HFFc6 (cell line): ENCODE measurements around the gene ZSWIM1. TPM values are rescaled to one million over a fixed set of nuclear protein-coding genes. Genes with fewer than 3 reads are reported as not detected.
"Not testable (repeated sequence)": the region's sequence is repeated elsewhere in the genome, so short reads cannot be mapped to it uniquely, and the experiment has no call there.

ENCODE experiments used
- DNase-seq: peaks from one replicate; pipeline ENCODE4 v3.0.0-alpha.2; 2018
- H3K27ac Mint-ChIP-seq: 2 replicates; pipeline ENCODE4 v1.8.0; 2020; ENCODE audit warnings: mild to moderate bottlenecking, mixed read lengths
- H3K27me3 Mint-ChIP-seq: 2 replicates; pipeline ENCODE4 v1.8.0; 2021; ENCODE audit warnings: mild to moderate bottlenecking, moderate library complexity, mixed read lengths; ENCODE audit not compliant: insufficient read depth
- H3K36me3 Mint-ChIP-seq: 2 replicates; pipeline ENCODE4 v1.8.0; 2021; ENCODE audit warnings: low read depth, mixed read lengths
- H3K4me1 Mint-ChIP-seq: 2 replicates; pipeline ENCODE4 v1.8.0; 2020; ENCODE audit warnings: low read depth, mixed read lengths
- H3K4me3 Mint-ChIP-seq: 2 replicates; pipeline ENCODE4 v1.8.0; 2020; ENCODE audit warnings: mild to moderate bottlenecking, moderate library complexity, mixed read lengths
- H3K9me3 Mint-ChIP-seq: 2 replicates; pipeline ENCODE4 v1.8.0; 2020; ENCODE audit warnings: mild to moderate bottlenecking, mixed read lengths
- total RNA-seq, 6 experiments: library from RNA; stranded (reverse); fragmentation: NEBNext Ultra II Directional; extraction: Animal tissue kit (Norgen Biotek cat#: 25700); gene quantifications; 2 replicates in 1 of 6; 3 replicates in 5 of 6; pipeline ENCODE4 v1.2.3, GENCODE V29; 2021
- TF ChIP-seq, protein P1 (sequence below): fragments of 200-600 bp; sonication (generic); IDR thresholded peaks from 2 replicates; pipeline ENCODE4 v1.5.0; 2021; ENCODE audit warnings: antibody characterized with exemption, mild to moderate bottlenecking

The ZSWIM1 gene
- total RNA-seq, 6 experiments from 2014 or later: 9.8 to 11.7 (median 10.3) TPM

DNA sequence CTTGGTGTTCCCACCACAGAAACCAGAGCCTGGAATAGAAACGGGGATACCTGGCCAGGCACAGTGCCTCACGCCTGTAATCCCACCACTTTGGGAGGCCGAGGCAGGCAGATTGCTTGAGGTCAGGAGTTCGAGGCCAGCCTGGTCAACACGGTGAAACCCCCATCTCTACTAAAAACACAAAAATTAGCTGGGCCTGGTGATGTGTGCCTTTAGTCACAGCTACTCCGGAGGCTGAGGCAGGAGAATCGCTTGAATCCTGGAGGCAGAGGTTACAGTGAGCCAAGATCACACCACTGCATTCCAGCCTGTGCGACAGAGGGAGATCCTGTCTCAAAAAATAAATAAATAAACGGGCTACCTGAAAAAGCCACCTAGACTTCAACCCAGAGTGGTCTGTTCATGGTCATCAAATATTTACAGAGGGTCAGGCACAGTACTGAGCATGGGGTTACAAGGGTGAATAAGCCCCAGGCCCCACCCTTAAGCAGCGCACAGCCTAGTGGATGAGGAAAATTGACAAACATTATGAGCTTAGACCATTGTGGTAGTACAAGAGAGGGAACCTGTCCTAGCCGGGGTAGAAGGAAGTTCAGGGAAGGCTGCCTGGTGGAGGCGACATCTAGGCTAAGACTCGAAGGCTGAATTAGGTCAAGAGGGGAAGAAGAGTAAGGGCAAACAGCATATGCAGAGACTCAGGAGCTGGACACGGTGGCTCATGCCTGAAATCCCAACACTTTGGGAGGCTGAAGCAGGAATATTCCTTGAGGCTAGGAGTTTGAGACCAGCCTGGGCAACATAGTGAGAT is 46.2 kb downstream of the ZSWIM1 start:
- Mint-ChIP-seq H3K36me3 (no peaks in the 10 kb centered on the region), H3K4me3 (no peak overlapping the region), H3K27me3 (no peaks in the 10 kb centered on the region; the same call in 1 of the 2 replicates), H3K9me3 (no peaks in the 10 kb centered on the region), H3K4me1 (peaks cover 6% of the 10 kb centered on the region), H3K27ac (no peak overlapping the region)
- DNase-seq: no peak
- TF ChIP-seq, protein P1, sequence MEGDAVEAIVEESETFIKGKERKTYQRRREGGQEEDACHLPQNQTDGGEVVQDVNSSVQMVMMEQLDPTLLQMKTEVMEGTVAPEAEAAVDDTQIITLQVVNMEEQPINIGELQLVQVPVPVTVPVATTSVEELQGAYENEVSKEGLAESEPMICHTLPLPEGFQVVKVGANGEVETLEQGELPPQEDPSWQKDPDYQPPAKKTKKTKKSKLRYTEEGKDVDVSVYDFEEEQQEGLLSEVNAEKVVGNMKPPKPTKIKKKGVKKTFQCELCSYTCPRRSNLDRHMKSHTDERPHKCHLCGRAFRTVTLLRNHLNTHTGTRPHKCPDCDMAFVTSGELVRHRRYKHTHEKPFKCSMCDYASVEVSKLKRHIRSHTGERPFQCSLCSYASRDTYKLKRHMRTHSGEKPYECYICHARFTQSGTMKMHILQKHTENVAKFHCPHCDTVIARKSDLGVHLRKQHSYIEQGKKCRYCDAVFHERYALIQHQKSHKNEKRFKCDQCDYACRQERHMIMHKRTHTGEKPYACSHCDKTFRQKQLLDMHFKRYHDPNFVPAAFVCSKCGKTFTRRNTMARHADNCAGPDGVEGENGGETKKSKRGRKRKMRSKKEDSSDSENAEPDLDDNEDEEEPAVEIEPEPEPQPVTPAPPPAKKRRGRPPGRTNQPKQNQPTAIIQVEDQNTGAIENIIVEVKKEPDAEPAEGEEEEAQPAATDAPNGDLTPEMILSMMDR: no peak

DNA sequence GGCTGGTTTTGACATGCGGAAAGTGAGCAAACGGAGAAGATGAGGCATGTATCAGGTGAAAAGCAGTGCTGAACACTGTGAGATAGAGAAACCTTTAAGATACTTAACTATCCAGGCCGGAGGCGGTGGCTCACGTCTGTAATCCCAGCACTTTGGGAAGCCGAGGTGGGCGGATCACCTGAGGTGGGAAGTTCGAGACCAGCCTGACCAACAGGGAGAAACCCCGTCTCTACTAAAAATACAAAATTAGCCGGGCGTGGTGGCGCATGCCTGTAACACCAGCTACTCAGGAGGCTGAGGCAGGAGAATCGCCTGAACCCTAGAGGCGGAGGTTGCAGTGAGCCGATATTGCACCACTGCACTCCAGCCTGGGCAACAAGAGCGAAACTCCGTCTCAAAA is 50.7 kb downstream of the ZSWIM1 start:
- not testable (repeated sequence) for DNase-seq, H3K9me3 Mint-ChIP-seq, H3K4me3 Mint-ChIP-seq, H3K27me3 Mint-ChIP-seq, H3K27ac Mint-ChIP-seq, H3K36me3 Mint-ChIP-seq
- peaks cover 12% of the 10 kb centered on the region for H3K4me1 Mint-ChIP-seq

DNA sequence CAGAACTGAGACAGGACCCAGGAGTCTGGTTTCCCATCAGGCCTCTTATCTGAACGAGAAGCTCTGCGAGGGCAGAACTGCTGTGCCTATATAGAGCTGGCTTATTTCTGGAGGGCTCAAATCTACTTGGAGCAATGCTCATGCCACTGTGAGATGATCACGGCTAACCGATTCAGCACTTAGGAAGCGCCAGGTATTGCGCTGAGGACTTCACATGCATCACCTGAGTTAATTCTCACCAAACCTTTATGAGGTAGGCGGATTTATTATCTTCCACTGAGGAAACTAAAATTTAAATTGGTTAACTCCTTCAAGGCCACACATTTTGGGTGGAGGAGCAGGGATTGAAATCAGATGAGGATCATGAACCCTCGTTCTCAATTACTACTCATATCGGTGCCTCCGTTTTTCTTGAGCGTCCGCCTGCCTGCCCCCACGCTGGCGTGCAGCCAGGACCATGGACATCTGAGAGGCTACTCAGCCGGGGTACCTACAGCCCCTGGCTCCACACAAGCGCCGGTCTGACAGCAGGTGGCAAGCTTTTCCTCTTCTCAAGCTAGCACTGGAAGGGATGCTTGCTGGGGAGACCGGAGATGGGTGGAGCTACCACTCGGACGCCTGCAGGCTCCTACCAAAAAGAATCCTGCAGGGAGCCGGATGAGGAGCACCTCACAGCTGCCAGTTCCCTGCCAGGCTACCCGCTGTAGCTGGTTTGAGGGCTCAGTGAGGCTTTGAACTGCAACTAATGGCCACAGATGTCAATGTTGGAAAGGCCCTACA is 52.4 kb downstream of the ZSWIM1 start:
- Mint-ChIP-seq H3K36me3 (peaks cover 14% of the 10 kb centered on the region), H3K27me3 (peaks cover 3% of the 10 kb centered on the region; the same call in 1 of the 2 replicates), H3K9me3 (no peaks in the 10 kb centered on the region), H3K27ac (peak overlapping the region; percentile 99), H3K4me1 (peaks cover 30% of the 10 kb centered on the region), H3K4me3 (peak overlapping the region; percentile 99)
- DNase-seq: peak; percentile 79
- TF ChIP-seq, protein P1: peak; percentile 58

DNA sequence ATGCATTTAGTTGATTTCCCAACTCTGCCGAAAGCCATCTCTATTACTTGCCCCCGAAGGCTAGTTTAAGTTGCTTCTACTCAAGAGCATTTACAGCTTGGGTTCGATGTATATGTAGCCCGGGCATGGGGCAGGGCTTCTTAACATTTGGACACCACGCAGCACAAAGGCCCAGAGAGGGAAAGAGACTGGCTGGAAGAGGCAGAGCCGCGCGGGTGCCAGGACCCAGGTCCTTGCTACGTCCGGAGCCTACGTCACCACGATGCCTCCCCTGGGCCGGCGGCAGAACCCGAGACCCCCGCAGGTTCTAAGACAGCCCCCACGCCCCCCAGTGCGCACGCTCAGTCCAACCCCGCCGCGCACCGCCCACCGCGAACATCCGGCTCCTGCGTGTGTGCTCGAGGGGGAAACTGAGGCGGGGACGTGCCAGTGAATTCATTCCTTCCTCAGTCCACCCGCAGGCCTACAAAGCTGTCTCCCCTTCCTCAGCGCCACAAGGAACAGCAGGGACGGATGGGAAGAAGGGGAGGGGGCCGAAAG is 53.1 kb downstream of the ZSWIM1 start:
- no peak for DNase-seq
- Mint-ChIP-seq H3K4me1 (peaks cover 32% of the 10 kb centered on the region), H3K27ac (peak overlapping the region; percentile 99), H3K9me3 (no peaks in the 10 kb centered on the region), H3K4me3 (peak overlapping the region; percentile 99), H3K36me3 (peaks cover 15% of the 10 kb centered on the region), H3K27me3 (peaks cover 3% of the 10 kb centered on the region; the same call in 1 of the 2 replicates)
- TF ChIP-seq, protein P1: no peak

Other genes with a start within 250 kb of the ZSWIM1 start
- not detected for gene WFDC9, start 249.9 kb upstream of the ZSWIM1 start, total RNA-seq
- not detected for gene WFDC11, start 211.0 kb upstream of the ZSWIM1 start, total RNA-seq
- gene WFDC13, start 179.2 kb upstream of the ZSWIM1 start, total RNA-seq: not detected
- not detected for gene WFDC10B, start 176.2 kb upstream of the ZSWIM1 start, total RNA-seq
- not detected for gene SPINT4, start 158.9 kb upstream of the ZSWIM1 start, total RNA-seq
- gene WFDC3, start 89.3 kb upstream of the ZSWIM1 start, total RNA-seq: under 1 TPM in 1 of 6 experiments, not detected in 5; 0.43 TPM
- 10 to 100 TPM; 23.2 to 27.1 (median 25.8) TPM for gene DNTTIP1, start 89.3 kb upstream of the ZSWIM1 start, total RNA-seq
- gene UBE2C, start 68.6 kb upstream of the ZSWIM1 start, total RNA-seq: 100 to 1,000 TPM in 1 of 6 experiments, 10 to 100 TPM in 5; 42.6 to 101 (median 91.3) TPM
- not detected for gene TNNC2, start 53.9 kb upstream of the ZSWIM1 start, total RNA-seq
- 10 to 100 TPM; 21.9 to 25.1 (median 22.7) TPM for gene SNX21, start 47.4 kb upstream of the ZSWIM1 start, total RNA-seq
- 10 to 100 TPM; 24.2 to 31.2 (median 26.4) TPM for gene ACOT8, start 23.8 kb upstream of the ZSWIM1 start, total RNA-seq
- gene ZSWIM3, start 23.6 kb upstream of the ZSWIM1 start, total RNA-seq: 1 to 10 TPM; 2.3 to 4.0 (median 2.7) TPM
- under 1 TPM; 0.35 to 0.74 (median 0.47) TPM for gene SPATA25, start 6.4 kb downstream of the ZSWIM1 start, total RNA-seq
- gene NEURL2, start 10.0 kb downstream of the ZSWIM1 start, total RNA-seq: 1 to 10 TPM; 1.5 to 2.3 (median 1.9) TPM
- gene CTSA, start 10.1 kb downstream of the ZSWIM1 start, total RNA-seq: 100 to 1,000 TPM; 133 to 176 (median 155) TPM
- 10 to 100 TPM in 5 of 6 experiments, 1 to 10 TPM in 1; 8.3 to 13.6 (median 11.1) TPM for gene PLTP, start 30.9 kb downstream of the ZSWIM1 start, total RNA-seq
- gene PCIF1, start 53.5 kb downstream of the ZSWIM1 start, total RNA-seq: 10 to 100 TPM; 14.8 to 23.1 (median 19.5) TPM
- 10 to 100 TPM; 13.1 to 14.6 (median 13.5) TPM for gene ZNF335, start 91.0 kb downstream of the ZSWIM1 start, total RNA-seq
- not detected for gene MMP9, start 127.7 kb downstream of the ZSWIM1 start, total RNA-seq
- under 1 TPM in 5 of 6 experiments, not detected in 1; 0.18 to 0.82 (median 0.52) TPM for gene SLC12A5, start 148.0 kb downstream of the ZSWIM1 start, total RNA-seq
- gene NCOA5, start 208.7 kb downstream of the ZSWIM1 start, total RNA-seq: 10 to 100 TPM; 15.3 to 25.1 (median 23.2) TPM
- gene CD40, start 237.1 kb downstream of the ZSWIM1 start, total RNA-seq: 1 to 10 TPM in 2 of 6 experiments, under 1 TPM in 4; 0.34 to 3.6 (median 0.62) TPM